ENCODE data around the gene FAM174C. TPM values are rescaled to one million over a fixed set of nuclear protein-coding genes. Genes with fewer than 3 reads are reported as not detected.

The FAM174C gene
- total and polyA plus RNA-seq, 10 of the 15 experiments (the other 5 are each of a cell fraction or from before 2014, with no cell fraction given), result 0.89 to 94.6 (median 43.6) TPM

- TF ChIP-seq, protein P1, sequence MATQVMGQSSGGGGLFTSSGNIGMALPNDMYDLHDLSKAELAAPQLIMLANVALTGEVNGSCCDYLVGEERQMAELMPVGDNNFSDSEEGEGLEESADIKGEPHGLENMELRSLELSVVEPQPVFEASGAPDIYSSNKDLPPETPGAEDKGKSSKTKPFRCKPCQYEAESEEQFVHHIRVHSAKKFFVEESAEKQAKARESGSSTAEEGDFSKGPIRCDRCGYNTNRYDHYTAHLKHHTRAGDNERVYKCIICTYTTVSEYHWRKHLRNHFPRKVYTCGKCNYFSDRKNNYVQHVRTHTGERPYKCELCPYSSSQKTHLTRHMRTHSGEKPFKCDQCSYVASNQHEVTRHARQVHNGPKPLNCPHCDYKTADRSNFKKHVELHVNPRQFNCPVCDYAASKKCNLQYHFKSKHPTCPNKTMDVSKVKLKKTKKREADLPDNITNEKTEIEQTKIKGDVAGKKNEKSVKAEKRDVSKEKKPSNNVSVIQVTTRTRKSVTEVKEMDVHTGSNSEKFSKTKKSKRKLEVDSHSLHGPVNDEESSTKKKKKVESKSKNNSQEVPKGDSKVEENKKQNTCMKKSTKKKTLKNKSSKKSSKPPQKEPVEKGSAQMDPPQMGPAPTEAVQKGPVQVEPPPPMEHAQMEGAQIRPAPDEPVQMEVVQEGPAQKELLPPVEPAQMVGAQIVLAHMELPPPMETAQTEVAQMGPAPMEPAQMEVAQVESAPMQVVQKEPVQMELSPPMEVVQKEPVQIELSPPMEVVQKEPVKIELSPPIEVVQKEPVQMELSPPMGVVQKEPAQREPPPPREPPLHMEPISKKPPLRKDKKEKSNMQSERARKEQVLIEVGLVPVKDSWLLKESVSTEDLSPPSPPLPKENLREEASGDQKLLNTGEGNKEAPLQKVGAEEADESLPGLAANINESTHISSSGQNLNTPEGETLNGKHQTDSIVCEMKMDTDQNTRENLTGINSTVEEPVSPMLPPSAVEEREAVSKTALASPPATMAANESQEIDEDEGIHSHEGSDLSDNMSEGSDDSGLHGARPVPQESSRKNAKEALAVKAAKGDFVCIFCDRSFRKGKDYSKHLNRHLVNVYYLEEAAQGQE (IDR thresholded peaks at IDR 0.05; ENCODE audit: low read depth, low read length), result no peak
- no peak for TF ChIP-seq FOXK2 (IDR thresholded peaks at IDR 0.05)
- TF ChIP-seq MXI1 (IDR thresholded peaks at IDR 0.05; ENCODE audit: low read depth, low read length), result peak; percentile 81
- TF ChIP-seq POLR2AphosphoS5 (IDR thresholded peaks at IDR 0.05; ENCODE audit: low read length), result no peak
- TF ChIP-seq CHD4 (IDR thresholded peaks at IDR 0.05), result no peak
- TF ChIP-seq TARDBP (IDR thresholded peaks at IDR 0.05; ENCODE audit: borderline replicate concordance), result peak; percentile 96
- no peak for TF ChIP-seq SRF (IDR thresholded peaks at IDR 0.05; ENCODE audit: low read depth in 2 of 2, low read length in 2 of 2)
- TF ChIP-seq, protein P2, sequence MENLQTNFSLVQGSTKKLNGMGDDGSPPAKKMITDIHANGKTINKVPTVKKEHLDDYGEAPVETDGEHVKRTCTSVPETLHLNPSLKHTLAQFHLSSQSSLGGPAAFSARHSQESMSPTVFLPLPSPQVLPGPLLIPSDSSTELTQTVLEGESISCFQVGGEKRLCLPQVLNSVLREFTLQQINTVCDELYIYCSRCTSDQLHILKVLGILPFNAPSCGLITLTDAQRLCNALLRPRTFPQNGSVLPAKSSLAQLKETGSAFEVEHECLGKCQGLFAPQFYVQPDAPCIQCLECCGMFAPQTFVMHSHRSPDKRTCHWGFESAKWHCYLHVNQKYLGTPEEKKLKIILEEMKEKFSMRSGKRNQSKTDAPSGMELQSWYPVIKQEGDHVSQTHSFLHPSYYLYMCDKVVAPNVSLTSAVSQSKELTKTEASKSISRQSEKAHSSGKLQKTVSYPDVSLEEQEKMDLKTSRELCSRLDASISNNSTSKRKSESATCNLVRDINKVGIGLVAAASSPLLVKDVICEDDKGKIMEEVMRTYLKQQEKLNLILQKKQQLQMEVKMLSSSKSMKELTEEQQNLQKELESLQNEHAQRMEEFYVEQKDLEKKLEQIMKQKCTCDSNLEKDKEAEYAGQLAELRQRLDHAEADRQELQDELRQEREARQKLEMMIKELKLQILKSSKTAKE (IDR thresholded peaks at IDR 0.05; ENCODE audit: low read depth, poor library complexity, severe bottlenecking), result no peak
- TF ChIP-seq BRCA1 (IDR thresholded peaks at IDR 0.05; ENCODE audit: low read depth, low read length), result no peak
- TF ChIP-seq ELK1 (IDR thresholded peaks at IDR 0.05; ENCODE audit: low read depth, low read length), result peak; percentile 94
- TF ChIP-seq KAT2A (conservative IDR thresholded peaks at IDR 0.05; ENCODE audit: control insufficient read depth, low read depth, low read length), result no peak
- TF ChIP-seq, protein P3, sequence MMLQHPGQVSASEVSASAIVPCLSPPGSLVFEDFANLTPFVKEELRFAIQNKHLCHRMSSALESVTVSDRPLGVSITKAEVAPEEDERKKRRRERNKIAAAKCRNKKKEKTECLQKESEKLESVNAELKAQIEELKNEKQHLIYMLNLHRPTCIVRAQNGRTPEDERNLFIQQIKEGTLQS (IDR thresholded peaks at IDR 0.05; ENCODE audit: borderline replicate concordance, extremely low read depth, low read depth, low read length), result peak; percentile 37; the same call in 1 of the 2 replicates
- no peak for TF ChIP-seq CBX5 (IDR thresholded peaks at IDR 0.05; ENCODE audit: low read depth)
- no peak for TF ChIP-seq EZH2 (IDR thresholded peaks at IDR 0.05; ENCODE audit: borderline replicate concordance, control insufficient read depth, low read depth, low read length)
- TF ChIP-seq NR2C1 (IDR thresholded peaks at IDR 0.05), result peak; percentile 85
- TF ChIP-seq SP1 (IDR thresholded peaks at IDR 0.05; ENCODE audit: low read depth, low read length), result peak; percentile 55
- TF ChIP-seq RELA (IDR thresholded peaks at IDR 0.05; ENCODE audit: borderline replicate concordance, partially characterized antibody), result peak; percentile 83
- TF ChIP-seq, protein P4, sequence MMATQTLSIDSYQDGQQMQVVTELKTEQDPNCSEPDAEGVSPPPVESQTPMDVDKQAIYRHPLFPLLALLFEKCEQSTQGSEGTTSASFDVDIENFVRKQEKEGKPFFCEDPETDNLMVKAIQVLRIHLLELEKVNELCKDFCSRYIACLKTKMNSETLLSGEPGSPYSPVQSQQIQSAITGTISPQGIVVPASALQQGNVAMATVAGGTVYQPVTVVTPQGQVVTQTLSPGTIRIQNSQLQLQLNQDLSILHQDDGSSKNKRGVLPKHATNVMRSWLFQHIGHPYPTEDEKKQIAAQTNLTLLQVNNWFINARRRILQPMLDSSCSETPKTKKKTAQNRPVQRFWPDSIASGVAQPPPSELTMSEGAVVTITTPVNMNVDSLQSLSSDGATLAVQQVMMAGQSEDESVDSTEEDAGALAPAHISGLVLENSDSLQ (IDR thresholded peaks at IDR 0.05), result peak; percentile 62
- no peak; the same call in 1 of the 2 replicates for TF ChIP-seq ZNF207 (IDR thresholded peaks at IDR 0.05; ENCODE audit: borderline replicate concordance)
- TF ChIP-seq CREB1 (IDR thresholded peaks at IDR 0.05; ENCODE audit: low read depth), result peak; percentile 98
- peak; percentile 99 for TF ChIP-seq HCFC1 (IDR thresholded peaks at IDR 0.05; ENCODE audit: low read length)
- TF ChIP-seq ZNF274 (IDR thresholded peaks at IDR 0.05; ENCODE audit: insufficient read depth, insufficient read length), result no peak
- peak; percentile 51 for TF ChIP-seq NRF1 (conservative IDR thresholded peaks at IDR 0.05; ENCODE audit: low read depth, low read length)
Measured at GRCh38 chr19:1241417-1242095, 33.8 kb upstream of the FAM174C start, which contains the start of gene ATP5F1D (continued).

Measured in GM12878 (cell line).